HCT116 (cell line): ENCODE results near the gene WAC. TPM values are rescaled to one million over a fixed set of nuclear protein-coding genes. Genes with fewer than 3 reads are reported as not detected.

ENCODE experiments used
- ATAC-seq: fragments of 200-7000 bp; cut with Tn5 transposase; 2 replicates; pipeline ENCODE4 v1.9.1; 2020; ENCODE audit warnings: mild to moderate bottlenecking, moderate library complexity
- BruUV-seq: library from RNA; stranded (reverse); fragments of 400-500 nt; replicated peaks from 2 replicates; lab custom pipeline; 2021; lab: Mats Ljungman, UMichigan
- CTCF ChIA-PET: fragments of 300-600 bp; sonication (Branson Sonifier 250); formaldehyde crosslinking; loops from one replicate; lab custom pipeline; 2021; ENCODE audit warnings: antibody characterized with exemption; lab: Charles Lee
- POLR2A ChIA-PET: fragments of 300-600, 350-600 bp; sonication (Branson Sonifier 250); formaldehyde crosslinking; loops from one replicate; lab custom pipeline; 2021; ENCODE audit warnings: antibody characterized with exemption; lab: Charles Lee
- RAD21 ChIA-PET, 2 experiments: fragments of 300-600 bp; sonication (Branson Sonifier 250); formaldehyde crosslinking; loops; one replicate each; lab custom pipeline; 2023; ENCODE audit warnings: low total read pairs in 2 of 2; ENCODE audit not compliant: uncharacterized antibody in 2 of 2, unreplicated experiment in 2 of 2, low non-redundant PET in 1 of 2; lab: Charles Lee
- DNase-seq: peaks from one replicate; pipeline ENCODE4 v3.0.0-alpha.2; 2010; ENCODE audit warnings: low read depth, low spot score
- H2AFZ ChIP-seq: fragments of 200-600 bp; shearing (Covaris generic), sonication (generic); 2 replicates; pipeline ENCODE4 v1.6.1; 2017; ENCODE audit warnings: low read depth, mixed run types, mixed read lengths, antibody characterized with exemption, low read length; ENCODE audit not compliant: poor library complexity, severe bottlenecking
- H3K27ac ChIP-seq: 2 replicates; pipeline ENCODE4 v1.5.1; 2012; ENCODE audit warnings: low read depth, low read length
- H3K27me3 ChIP-seq: fragments of 200-600 bp; sonication (generic); 2 replicates; pipeline ENCODE4 v1.6.1; 2016; ENCODE audit warnings: mixed run types, low read length, mixed read lengths; ENCODE audit not compliant: insufficient read depth
- H3K36me3 ChIP-seq, 2 experiments: fragments of 200-500 bp in 1 of 2; fragments of 200-600 bp in 1 of 2; sonication (Bioruptor generic) in 1 of 2; sonication (generic) in 1 of 2; 2 replicates each; pipeline versions ENCODE4 v1.5.1 to v1.6.1; 2014 to 2016; ENCODE audit warnings: low read length in 2 of 2, inconsistent platforms in 1 of 2, mixed read lengths in 1 of 2, mixed run types in 1 of 2; ENCODE audit not compliant: insufficient read depth in 2 of 2, control insufficient read depth in 1 of 2
- H3K4me1 ChIP-seq, 2 experiments: fragments of 200-600 bp in 1 of 2; sonication (generic) in 1 of 2; 2 replicates each; pipeline versions ENCODE4 v1.5.1 to v1.6.1; 2012 to 2017; ENCODE audit warnings: low read length in 2 of 2, inconsistent platforms in 1 of 2, mild to moderate bottlenecking in 1 of 2, mixed read lengths in 1 of 2, mixed run types in 1 of 2, moderate library complexity in 1 of 2; ENCODE audit not compliant: insufficient read depth in 2 of 2, control insufficient read depth in 1 of 2
- H3K4me2 ChIP-seq: fragments of 200-600 bp; sonication (generic); 2 replicates; pipeline ENCODE4 v1.6.1; 2017; ENCODE audit warnings: mixed run types, low read length, mixed read lengths
- H3K4me3 ChIP-seq, 2 experiments: fragments of 200-600 bp in 1 of 2; sonication (generic) in 1 of 2; replicated peaks in 1 of 2; 2 replicates each; pipeline ENCODE4 v1.5.1; 2011 to 2016; ENCODE audit warnings: low read length in 2 of 2, control low read depth in 1 of 2, low read depth in 1 of 2, mild to moderate bottlenecking in 1 of 2, mixed read lengths in 1 of 2, mixed run types in 1 of 2
- H3K79me2 ChIP-seq: fragments of 200-600 bp; sonication (generic); 2 replicates; pipeline ENCODE4 v1.6.1; 2017; ENCODE audit warnings: mild to moderate bottlenecking, mixed run types, low read length, moderate library complexity, mixed read lengths; ENCODE audit not compliant: insufficient read depth
- H3K9ac ChIP-seq: fragments of 200-600 bp; sonication (generic); 2 replicates; pipeline ENCODE4 v1.6.1; 2016; ENCODE audit warnings: low read length, mixed read lengths
- H3K9me2 ChIP-seq: fragments of 200-600 bp; sonication (generic), shearing (Covaris generic); 2 replicates; pipeline ENCODE4 v1.6.1; 2017; ENCODE audit warnings: mixed run types, mild to moderate bottlenecking, moderate library complexity; ENCODE audit not compliant: insufficient read depth
- H3K9me3 ChIP-seq, 2 experiments: fragments of 200-500 bp in 1 of 2; fragments of 200-600 bp in 1 of 2; sonication (Bioruptor generic) in 1 of 2; sonication (generic) in 1 of 2; 2 replicates each; pipeline ENCODE4 v1.6.1; 2014 to 2017; ENCODE audit warnings: low read length in 2 of 2, mixed read lengths in 2 of 2, inconsistent platforms in 1 of 2, low read depth in 1 of 2, mild to moderate bottlenecking in 1 of 2, mixed run types in 1 of 2, moderate library complexity in 1 of 2; ENCODE audit not compliant: control insufficient read depth in 1 of 2, insufficient read depth in 1 of 2
- H4K20me1 ChIP-seq: fragments of 200-600 bp; sonication (generic), shearing (Covaris generic); 2 replicates; pipeline ENCODE4 v1.6.1; 2017; ENCODE audit warnings: mixed run types, mild to moderate bottlenecking, moderate library complexity; ENCODE audit not compliant: insufficient read depth
- CEBPB ChIP-seq: IDR thresholded peaks from 2 replicates; pipeline ENCODE4 v1.6.1; 2012; ENCODE audit warnings: low read depth
- JUND ChIP-seq: IDR thresholded peaks from 2 replicates; pipeline ENCODE4 v1.6.1; 2012
- POLR2AphosphoS5 ChIP-seq: IDR thresholded peaks from 2 replicates; pipeline ENCODE4 v1.6.1; 2011; ENCODE audit warnings: mild to moderate bottlenecking, low read depth, low read length, moderate library complexity
- SP1 ChIP-seq: IDR thresholded peaks from 2 replicates; pipeline ENCODE4 v1.6.1; 2012; ENCODE audit warnings: low read depth
- YY1 ChIP-seq: IDR thresholded peaks from 2 replicates; pipeline ENCODE4 v1.6.1; 2011; ENCODE audit warnings: low read length, low read depth, moderate library complexity, mild to moderate bottlenecking; ENCODE audit not compliant: insufficient replicate concordance; ENCODE audit errors: extremely low read depth
- intact Hi-C: fragments of 100-400 bp; cut with micrococcal nuclease; formaldehyde crosslinking; loops from 2 replicates; pipeline ENCODE4 v1.10.0; 2022
- total RNA-seq: library from RNA; stranded (reverse); gene quantifications from one replicate; pipeline ENCODE4 v1.2.1, GENCODE V29; 2021; ENCODE audit not compliant: unreplicated experiment
- TF ChIP-seq, protein P1 (sequence below), 3 experiments: fragments of 200-600 bp in 1 of 3; sonication (generic) in 1 of 3; IDR thresholded peaks in 2 of 3; conservative IDR thresholded peaks in 1 of 3; 2 replicates each; pipeline ENCODE4 v1.5.1; 2012 to 2017; ENCODE audit warnings: low read depth in 2 of 3, low read length in 2 of 3, antibody characterized with exemption in 1 of 3, borderline replicate concordance in 1 of 3, control low read depth in 1 of 3, mild to moderate bottlenecking in 1 of 3, mixed read lengths in 1 of 3, mixed run types in 1 of 3, moderate library complexity in 1 of 3; ENCODE audit not compliant: insufficient read depth in 1 of 3
- TF ChIP-seq, protein P2 (sequence below): IDR thresholded peaks from 2 replicates; pipeline ENCODE4 v1.6.1; 2012
- TF ChIP-seq, protein P3 (sequence below): IDR thresholded peaks from 2 replicates; pipeline ENCODE4 v1.6.1; 2011; ENCODE audit warnings: mild to moderate bottlenecking, low read length, moderate library complexity; ENCODE audit not compliant: insufficient replicate concordance; ENCODE audit errors: extremely low read depth

WAC gene
- total RNA-seq, 1 experiment from 2014 or later = 117 TPM

DNA sequence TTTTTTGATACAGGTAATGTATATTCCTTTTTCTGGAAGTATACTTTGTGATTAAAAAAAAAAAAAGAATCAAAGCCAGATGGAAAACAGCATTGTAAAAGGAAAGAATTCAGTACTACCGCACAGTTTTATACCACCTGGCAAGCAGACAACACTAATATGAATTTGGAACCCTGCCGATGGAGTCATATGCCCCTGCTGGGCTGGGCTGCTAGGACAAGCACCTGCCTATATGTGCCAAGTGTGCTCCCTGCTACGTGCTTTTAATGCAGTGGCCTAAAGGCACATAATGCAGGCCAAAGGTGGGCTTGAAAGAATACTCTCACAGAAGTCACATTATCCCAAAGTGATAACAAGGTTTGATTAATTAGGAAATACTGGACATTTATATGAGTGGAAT lies 29.8 kb upstream of the WAC start:
- RAD21 ChIA-PET = no interaction called here
- POLR2A ChIA-PET = interaction anchor here (0.7 kb wide), 1 partner anchor 401 kb away, joined by 3 read pairs; no protein-coding TSS in a partner anchor
- H3K36me3 ChIP-seq = no peaks in the 10 kb centered on the region
- BruUV-seq = no TSS peak
- TF ChIP-seq, protein P1, sequence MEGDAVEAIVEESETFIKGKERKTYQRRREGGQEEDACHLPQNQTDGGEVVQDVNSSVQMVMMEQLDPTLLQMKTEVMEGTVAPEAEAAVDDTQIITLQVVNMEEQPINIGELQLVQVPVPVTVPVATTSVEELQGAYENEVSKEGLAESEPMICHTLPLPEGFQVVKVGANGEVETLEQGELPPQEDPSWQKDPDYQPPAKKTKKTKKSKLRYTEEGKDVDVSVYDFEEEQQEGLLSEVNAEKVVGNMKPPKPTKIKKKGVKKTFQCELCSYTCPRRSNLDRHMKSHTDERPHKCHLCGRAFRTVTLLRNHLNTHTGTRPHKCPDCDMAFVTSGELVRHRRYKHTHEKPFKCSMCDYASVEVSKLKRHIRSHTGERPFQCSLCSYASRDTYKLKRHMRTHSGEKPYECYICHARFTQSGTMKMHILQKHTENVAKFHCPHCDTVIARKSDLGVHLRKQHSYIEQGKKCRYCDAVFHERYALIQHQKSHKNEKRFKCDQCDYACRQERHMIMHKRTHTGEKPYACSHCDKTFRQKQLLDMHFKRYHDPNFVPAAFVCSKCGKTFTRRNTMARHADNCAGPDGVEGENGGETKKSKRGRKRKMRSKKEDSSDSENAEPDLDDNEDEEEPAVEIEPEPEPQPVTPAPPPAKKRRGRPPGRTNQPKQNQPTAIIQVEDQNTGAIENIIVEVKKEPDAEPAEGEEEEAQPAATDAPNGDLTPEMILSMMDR (IDR thresholded peaks at IDR 0.05 in 2 of 3, conservative IDR thresholded peaks at IDR 0.05 in 1 of 3; ENCODE audit: borderline replicate concordance in 1 of 3, insufficient read depth in 1 of 3, low read depth in 2 of 3, low read length in 2 of 3) = peak in 2 of 3 experiments; percentile 34 to 51; a peak in 4 of 6 replicates
- TF ChIP-seq YY1 = no peak
- TF ChIP-seq, protein P2, sequence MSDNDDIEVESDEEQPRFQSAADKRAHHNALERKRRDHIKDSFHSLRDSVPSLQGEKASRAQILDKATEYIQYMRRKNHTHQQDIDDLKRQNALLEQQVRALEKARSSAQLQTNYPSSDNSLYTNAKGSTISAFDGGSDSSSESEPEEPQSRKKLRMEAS = peak; percentile 40; the same call in 1 of the 2 replicates
- H3K4me2 ChIP-seq = peak overlapping the region; percentile 84
- ATAC-seq (peak; percentile 86), DNase-seq (peak; percentile 27)
- H4K20me1 ChIP-seq = no peaks in the 10 kb centered on the region
- peak overlapping the region; percentile 44 for H3K9ac ChIP-seq
- H3K4me3 ChIP-seq = peak overlapping the region; percentile 34 to 46
- intact Hi-C loops = no loop called here
- H3K4me1 ChIP-seq = peaks cover 15 to 17% of the 10 kb centered on the region in 2 experiments
- H3K9me3 ChIP-seq = no peaks in the 10 kb centered on the region
- H3K27ac ChIP-seq = no peak overlapping the region; the same call in 1 of the 2 replicates
- no peaks in the 10 kb centered on the region for H3K27me3 ChIP-seq
- CTCF ChIA-PET = no interaction called here
- H2AFZ ChIP-seq = peak overlapping the region; percentile 97
- H3K9me2 ChIP-seq = no peaks in the 10 kb centered on the region
- H3K79me2 ChIP-seq = no peaks in the 10 kb centered on the region

DNA sequence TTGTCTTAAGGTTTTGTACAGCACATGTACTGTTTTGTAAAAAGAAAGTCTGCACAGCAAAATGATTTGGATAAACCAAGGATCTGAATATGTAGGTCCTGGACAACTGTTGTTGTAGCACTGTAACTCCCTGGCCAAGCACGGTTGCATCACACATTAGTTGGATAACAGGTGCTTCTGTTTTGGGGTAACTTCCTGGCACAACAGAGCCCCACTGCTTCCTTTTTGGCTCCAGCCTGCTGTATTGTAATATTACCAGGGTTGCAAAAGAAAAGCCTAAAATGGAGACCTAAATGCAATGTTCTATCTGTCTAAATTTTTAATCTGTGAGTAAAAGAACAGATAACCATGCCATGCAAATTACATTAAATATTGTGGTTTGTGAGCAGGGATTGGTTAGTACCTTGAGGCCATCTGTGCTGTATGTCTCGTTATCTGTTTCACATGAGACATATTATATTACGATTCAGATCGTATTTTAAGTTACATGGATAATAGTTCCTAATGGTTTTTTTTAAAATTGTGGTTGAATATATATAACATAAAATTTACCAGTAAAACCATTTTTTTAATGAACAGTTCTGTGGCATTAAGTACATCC lies 27.5 kb upstream of the WAC start:
- DNase-seq = no peak
- Histone ChIP-seq H3K27ac (no peak overlapping the region), H4K20me1 (no peaks in the 10 kb centered on the region), H3K27me3 (no peaks in the 10 kb centered on the region), H3K9me3 (no peaks in the 10 kb centered on the region), H3K4me1 (peaks cover 15 to 17% of the 10 kb centered on the region in 2 experiments), H3K4me3 (no peak overlapping the region)
- CTCF ChIA-PET = no interaction called here
- RAD21 ChIA-PET = no interaction called here
- POLR2A ChIA-PET = no interaction called here
- TF ChIP-seq SP1 (no peak), CEBPB (no peak), POLR2AphosphoS5 (no peak), JUND (no peak)
- TF ChIP-seq, protein P3, sequence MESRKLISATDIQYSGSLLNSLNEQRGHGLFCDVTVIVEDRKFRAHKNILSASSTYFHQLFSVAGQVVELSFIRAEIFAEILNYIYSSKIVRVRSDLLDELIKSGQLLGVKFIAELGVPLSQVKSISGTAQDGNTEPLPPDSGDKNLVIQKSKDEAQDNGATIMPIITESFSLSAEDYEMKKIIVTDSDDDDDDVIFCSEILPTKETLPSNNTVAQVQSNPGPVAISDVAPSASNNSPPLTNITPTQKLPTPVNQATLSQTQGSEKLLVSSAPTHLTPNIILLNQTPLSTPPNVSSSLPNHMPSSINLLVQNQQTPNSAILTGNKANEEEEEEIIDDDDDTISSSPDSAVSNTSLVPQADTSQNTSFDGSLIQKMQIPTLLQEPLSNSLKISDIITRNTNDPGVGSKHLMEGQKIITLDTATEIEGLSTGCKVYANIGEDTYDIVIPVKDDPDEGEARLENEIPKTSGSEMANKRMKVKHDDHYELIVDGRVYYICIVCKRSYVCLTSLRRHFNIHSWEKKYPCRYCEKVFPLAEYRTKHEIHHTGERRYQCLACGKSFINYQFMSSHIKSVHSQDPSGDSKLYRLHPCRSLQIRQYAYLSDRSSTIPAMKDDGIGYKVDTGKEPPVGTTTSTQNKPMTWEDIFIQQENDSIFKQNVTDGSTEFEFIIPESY = no peak
- TF ChIP-seq, all 23 proteins: peak for 0
- Histone ChIP-seq H3K36me3 (no peaks in the 10 kb centered on the region), H3K9ac (no peak overlapping the region), H3K9me2 (no peaks in the 10 kb centered on the region), H3K79me2 (no peaks in the 10 kb centered on the region), H2AFZ (no peak overlapping the region), H3K4me2 (no peak overlapping the region)
- no peak for ATAC-seq
- intact Hi-C loops = no loop called here
- BruUV-seq = no TSS peak
